Uterus (tissue), 2 donors: ENCODE results near the gene CST9.

Source experiments
- POLR2A ChIP-seq, 2 donors: fragments of 450-650 bp; IDR thresholded peaks; one replicate each; pipeline ENCODE4 v1.6.1; 2016; ENCODE audit warnings: antibody characterized with exemption in 2 of 2, mild to moderate bottlenecking in 1 of 2, moderate library complexity in 1 of 2
- TF ChIP-seq, protein P1 (sequence below), 4 experiments: fragments of 200-600 bp in 2 of 4; fragments of 450-650 bp in 2 of 4; sonication (generic) in 2 of 4; IDR thresholded peaks; one replicate each; pipeline ENCODE4 v1.5.1; 2016 to 2019; ENCODE audit warnings: antibody characterized with exemption in 4 of 4, mild to moderate bottlenecking in 2 of 4, moderate library complexity in 1 of 4

DNA sequence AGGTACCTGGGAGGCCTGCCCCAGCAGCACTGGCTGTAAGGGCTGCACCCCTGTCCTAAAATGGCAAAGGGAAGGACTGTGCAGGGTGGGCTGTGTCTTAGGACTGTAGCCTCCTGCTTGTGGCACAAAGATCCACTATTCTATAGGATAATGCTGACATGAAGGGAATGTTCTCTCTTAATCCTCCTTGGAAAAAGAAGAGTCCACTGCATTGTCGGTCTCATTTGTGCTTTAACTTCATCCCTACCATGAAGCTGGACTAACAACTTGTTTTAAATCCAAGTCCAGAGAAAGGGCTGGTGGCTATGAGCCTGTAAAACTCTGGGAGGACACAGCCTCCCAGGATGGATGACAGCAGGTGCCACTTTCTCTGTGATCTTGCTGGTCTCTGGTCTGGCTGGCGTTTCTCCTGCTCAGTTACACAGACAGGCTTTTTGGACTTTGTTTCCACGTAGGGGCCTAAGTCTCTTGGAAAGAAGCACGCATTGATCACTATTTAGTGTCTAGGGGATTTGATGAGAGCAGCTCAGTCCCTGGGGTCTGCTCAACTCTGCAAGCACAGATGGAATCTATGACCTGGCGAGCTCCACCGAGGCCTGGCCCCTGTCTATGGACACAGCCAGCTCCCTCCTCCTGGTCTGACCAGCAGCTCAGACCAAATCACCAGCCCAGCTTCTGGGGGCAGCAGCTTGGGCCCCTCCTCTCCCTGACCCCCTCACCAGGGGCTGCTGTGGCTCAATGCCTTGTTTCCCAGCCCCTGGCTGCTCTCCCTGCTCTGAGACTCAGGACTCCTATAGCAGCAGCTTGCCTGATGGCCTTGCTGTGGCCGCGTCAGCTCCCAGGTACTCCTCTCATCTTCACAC, 27.2 kb upstream of the CST9 start:
- no peak for TF ChIP-seq POLR2A (IDR thresholded peaks at IDR 0.05)
- TF ChIP-seq, protein P1, sequence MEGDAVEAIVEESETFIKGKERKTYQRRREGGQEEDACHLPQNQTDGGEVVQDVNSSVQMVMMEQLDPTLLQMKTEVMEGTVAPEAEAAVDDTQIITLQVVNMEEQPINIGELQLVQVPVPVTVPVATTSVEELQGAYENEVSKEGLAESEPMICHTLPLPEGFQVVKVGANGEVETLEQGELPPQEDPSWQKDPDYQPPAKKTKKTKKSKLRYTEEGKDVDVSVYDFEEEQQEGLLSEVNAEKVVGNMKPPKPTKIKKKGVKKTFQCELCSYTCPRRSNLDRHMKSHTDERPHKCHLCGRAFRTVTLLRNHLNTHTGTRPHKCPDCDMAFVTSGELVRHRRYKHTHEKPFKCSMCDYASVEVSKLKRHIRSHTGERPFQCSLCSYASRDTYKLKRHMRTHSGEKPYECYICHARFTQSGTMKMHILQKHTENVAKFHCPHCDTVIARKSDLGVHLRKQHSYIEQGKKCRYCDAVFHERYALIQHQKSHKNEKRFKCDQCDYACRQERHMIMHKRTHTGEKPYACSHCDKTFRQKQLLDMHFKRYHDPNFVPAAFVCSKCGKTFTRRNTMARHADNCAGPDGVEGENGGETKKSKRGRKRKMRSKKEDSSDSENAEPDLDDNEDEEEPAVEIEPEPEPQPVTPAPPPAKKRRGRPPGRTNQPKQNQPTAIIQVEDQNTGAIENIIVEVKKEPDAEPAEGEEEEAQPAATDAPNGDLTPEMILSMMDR (IDR thresholded peaks at IDR 0.05), result no peak
